ENCODE measurements around the gene CENPW. TPM values are rescaled to one million over a fixed set of nuclear protein-coding genes. Genes with fewer than 3 reads are reported as not detected.

The CENPW gene
- total and polyA plus RNA-seq, 8 donors: 3.0 to 46.6 (median 7.0) TPM; not detected in 3

- intact Hi-C loops (cut with DNase I; ENCODE audit: low total_unique reads): no loop called here
- H3K27me3 ChIP-seq: no peaks in the 10 kb centered on the region
- H3K4me3 ChIP-seq: no peak overlapping the region
- 94 to 99% (median 95%) methylated on average over 2 of the region's 2 CpGs for WGBS, 5 donors
- H3K27ac ChIP-seq: no peak overlapping the region
- no peaks in the 10 kb centered on the region for H3K36me3 ChIP-seq
- no peaks in the 10 kb centered on the region for H3K4me1 ChIP-seq
- TF ChIP-seq CTCF (IDR thresholded peaks at IDR 0.05) (no peak), POLR2A (IDR thresholded peaks at IDR 0.05) (no peak), POLR2AphosphoS5 (IDR thresholded peaks at IDR 0.05) (no peak), EP300 (IDR thresholded peaks at IDR 0.05) (no peak)
- no peak for DNase-seq
- peaks cover 0 to 9% (median 3%) of the 10 kb centered on the region in 4 donors for H3K9me3 ChIP-seq
Measured at GRCh38 chr6:126372626-126373025, 32.7 kb downstream of the CENPW start.

- H3K9me3 ChIP-seq: peaks cover 0 to 9% (median 3%) of the 10 kb centered on the region in 4 donors
- no peak for DNase-seq
- no peaks in the 10 kb centered on the region for H3K36me3 ChIP-seq
- intact Hi-C loops (cut with DNase I; ENCODE audit: low total_unique reads): no loop called here
- H3K27ac ChIP-seq: no peak overlapping the region
- 86 to 97% (median 93%) methylated on average over 4 of the region's 4 CpGs for WGBS, 5 donors
- TF ChIP-seq POLR2A (IDR thresholded peaks at IDR 0.05) (no peak), POLR2AphosphoS5 (IDR thresholded peaks at IDR 0.05) (no peak), CTCF (IDR thresholded peaks at IDR 0.05) (no peak)
- H3K4me1 ChIP-seq: no peaks in the 10 kb centered on the region
- H3K27me3 ChIP-seq: no peaks in the 10 kb centered on the region
- no peak overlapping the region for H3K4me3 ChIP-seq
Measured at GRCh38 chr6:126373344-126373743, 33.4 kb downstream of the CENPW start.

- intact Hi-C loops (cut with DNase I; ENCODE audit: low total_unique reads): no loop called here
- no peak for TF ChIP-seq EP300 (IDR thresholded peaks at IDR 0.05)
- no peak for TF ChIP-seq CTCF (IDR thresholded peaks at IDR 0.05)
- no peak for TF ChIP-seq POLR2A (IDR thresholded peaks at IDR 0.05)
- no peak for TF ChIP-seq POLR2AphosphoS5 (IDR thresholded peaks at IDR 0.05)
Measured at GRCh38 chr6:126374372-126374771, 34.5 kb downstream of the CENPW start.

GRCh38 chr6:126376682-126377081 lies 36.8 kb downstream of the CENPW start:
- DNase-seq: no peak

More at GRCh38 chr6:126374372-126374771, 34.5 kb downstream of the CENPW start:
- Histone ChIP-seq H3K27ac (no peak overlapping the region), H3K4me1 (no peaks in the 10 kb centered on the region), H3K4me3 (no peak overlapping the region), H3K36me3 (no peaks in the 10 kb centered on the region), H3K9me3 (peaks cover 0 to 9% (median 3%) of the 10 kb centered on the region in 4 donors), H3K27me3 (no peaks in the 10 kb centered on the region)
- 95 to 100% (median 97%) methylated on average over 1 of the region's 1 CpG for WGBS, 5 donors
- no peak for DNase-seq

More at GRCh38 chr6:126376682-126377081, 36.8 kb downstream of the CENPW start:
- Histone ChIP-seq H3K36me3 (no peaks in the 10 kb centered on the region), H3K9me3 (peaks cover 0 to 9% (median 5%) of the 10 kb centered on the region in 4 donors), H3K4me1 (peaks cover 0 to 6% (median 0%) of the 10 kb centered on the region in 4 donors), H3K4me3 (no peak overlapping the region), H3K27ac (no peak overlapping the region), H3K27me3 (no peaks in the 10 kb centered on the region)
- TF ChIP-seq CTCF (IDR thresholded peaks at IDR 0.05) (no peak), POLR2AphosphoS5 (IDR thresholded peaks at IDR 0.05) (no peak), POLR2A (IDR thresholded peaks at IDR 0.05) (no peak), EP300 (IDR thresholded peaks at IDR 0.05) (no peak)
- intact Hi-C loops (cut with DNase I; ENCODE audit: low total_unique reads): no loop called here
- 88 to 95% (median 93%) methylated on average over 2 of the region's 2 CpGs for WGBS, 5 donors

Measured in stomach (tissue), 9 donors.